Prostate gland (tissue), 2 donors: ENCODE measurements around the gene RNF103. TPM values are rescaled to one million over a fixed set of nuclear protein-coding genes. Genes with fewer than 3 reads are reported as not detected.

Experiments used
- DNase-seq: peaks from one replicate; pipeline ENCODE4 v3.0.0-alpha.2; 2019; ENCODE audit warnings: low spot score
- H3K27ac ChIP-seq, 2 donors: fragments of 200-600 bp; sonication (generic); 2 replicates each; pipeline ENCODE4 v1.5.1; 2017 to 2019
- H3K27me3 ChIP-seq: fragments of 200-600 bp; sonication (generic); replicated peaks from 2 replicates; pipeline ENCODE4 v1.5.1; 2019; ENCODE audit not compliant: insufficient read depth
- H3K36me3 ChIP-seq, 2 donors: fragments of 200-600 bp; sonication (generic); 1 replicate in 1 of 2; 2 replicates in 1 of 2; pipeline versions ENCODE4 v1.5.1 to v1.8.1; 2017 to 2019
- H3K4me1 ChIP-seq: fragments of 200-600 bp; sonication (generic); replicated peaks from 2 replicates; pipeline ENCODE4 v1.5.1; 2019
- H3K4me3 ChIP-seq, 2 donors: fragments of 200-600 bp; sonication (generic); 2 replicates each; pipeline ENCODE4 v1.5.1; 2017 to 2019
- H3K9me3 ChIP-seq: fragments of 200-600 bp; sonication (generic); 2 replicates; pipeline ENCODE4 v1.5.1; 2017
- CTCF ChIP-seq, 4 experiments: fragments of 200-600 bp in 2 of 4; fragments of 450-650 bp in 2 of 4; sonication (generic) in 2 of 4; IDR thresholded peaks; 1 replicate in 3 of 4; 2 replicates in 1 of 4; pipeline ENCODE4 v1.5.1; 2016 to 2019; ENCODE audit warnings: antibody characterized with exemption in 4 of 4, mild to moderate bottlenecking in 2 of 4, moderate library complexity in 2 of 4
- POLR2A ChIP-seq: fragments of 450-650 bp; IDR thresholded peaks from one replicate; pipeline ENCODE4 v1.6.1; 2016; ENCODE audit warnings: antibody characterized with exemption, mild to moderate bottlenecking
- POLR2AphosphoS5 ChIP-seq: sonication (generic); formaldehyde crosslinking; IDR thresholded peaks from one replicate; pipeline ENCODE4 v1.6.1; 2017; ENCODE audit warnings: antibody characterized with exemption
- WGBS: methylation state at CpG from one replicate; pipeline ENCODE4 v1.1.5; 2018; 5-methylcytosine and 5-hydroxymethylcytosine counted together
- intact Hi-C: fragments of 100-400 bp; cut with DNase I; formaldehyde crosslinking; loops from one replicate; pipeline ENCODE4 v1.14.2; 2022
- total RNA-seq, 2 donors: library from RNA; depleted of rRNA; stranded (reverse); fragments of >200 nt; gene quantifications; one replicate each; pipeline ENCODE4 v1.1.0, GENCODE V29; 2016

RNF103 gene
- total RNA-seq, 2 donors from 2014 or later: 40.8 to 41.9 TPM

GRCh38 chr2:86646329-86646728 is 22.7 kb upstream of the RNF103 start:
- no peak overlapping the region for H3K27ac ChIP-seq
- WGBS: 92% methylated on average over 4 of the region's 4 CpGs
- H3K27me3 ChIP-seq: no peaks in the 10 kb centered on the region
- H3K4me1 ChIP-seq: no peaks in the 10 kb centered on the region
- H3K9me3 ChIP-seq: no peaks in the 10 kb centered on the region
- no peak for DNase-seq
- no peak overlapping the region for H3K4me3 ChIP-seq
- intact Hi-C loops: no loop called here
- TF ChIP-seq POLR2A (no peak), CTCF (IDR thresholded peaks at IDR 0.05) (no peak), POLR2AphosphoS5 (no peak)
- no peaks in the 10 kb centered on the region for H3K36me3 ChIP-seq

GRCh38 chr2:86645752-86646151 is 22.1 kb upstream of the RNF103 start:
- intact Hi-C loops: no loop called here
- Histone ChIP-seq H3K27me3 (no peaks in the 10 kb centered on the region), H3K27ac (no peak overlapping the region), H3K36me3 (no peaks in the 10 kb centered on the region), H3K9me3 (no peaks in the 10 kb centered on the region), H3K4me3 (no peak overlapping the region), H3K4me1 (no peaks in the 10 kb centered on the region)
- 71% methylated on average over 4 of the region's 4 CpGs for WGBS
- TF ChIP-seq POLR2AphosphoS5 (no peak), CTCF (IDR thresholded peaks at IDR 0.05) (no peak), POLR2A (no peak)
- DNase-seq: no peak

- Histone ChIP-seq H3K27me3 (no peaks in the 10 kb centered on the region), H3K9me3 (no peaks in the 10 kb centered on the region), H3K36me3 (no peaks in the 10 kb centered on the region), H3K27ac (no peak overlapping the region), H3K4me1 (no peaks in the 10 kb centered on the region), H3K4me3 (no peak overlapping the region)
- TF ChIP-seq POLR2A (no peak), CTCF (IDR thresholded peaks at IDR 0.05) (no peak), POLR2AphosphoS5 (no peak)
- WGBS: 50% methylated on average over 1 of the region's 1 CpG
- intact Hi-C loops: no loop called here
- no peak for DNase-seq
Observed at GRCh38 chr2:86638712-86639111, 15.0 kb upstream of the RNF103 start.

- no peak for DNase-seq
- H3K9me3 ChIP-seq: no peaks in the 10 kb centered on the region
- no peaks in the 10 kb centered on the region for H3K27me3 ChIP-seq
- no peaks in the 10 kb centered on the region for H3K36me3 ChIP-seq
- H3K4me1 ChIP-seq: peaks cover 6% of the 10 kb centered on the region
- no peak for TF ChIP-seq POLR2A
- no peak for TF ChIP-seq POLR2AphosphoS5
- TF ChIP-seq CTCF (IDR thresholded peaks at IDR 0.05): no peak
- no peak overlapping the region for H3K4me3 ChIP-seq
- no peak overlapping the region for H3K27ac ChIP-seq
- 92% methylated on average over 5 of the region's 5 CpGs for WGBS
- intact Hi-C loops: no loop called here
Observed at GRCh38 chr2:86636842-86637241, 13.2 kb upstream of the RNF103 start.

- no peak for TF ChIP-seq CTCF (IDR thresholded peaks at IDR 0.05)
- no peak for TF ChIP-seq POLR2A
- no peak for TF ChIP-seq POLR2AphosphoS5
- no peak for DNase-seq
- Histone ChIP-seq H3K36me3 (no peaks in the 10 kb centered on the region), H3K9me3 (no peaks in the 10 kb centered on the region), H3K4me1 (peaks cover 6% of the 10 kb centered on the region), H3K4me3 (no peak overlapping the region), H3K27ac (peak overlapping the region in 1 of 2 donors; percentile 89), H3K27me3 (no peaks in the 10 kb centered on the region)
- intact Hi-C loops: no loop called here
- WGBS: 95% methylated on average over 6 of the region's 6 CpGs
Observed at GRCh38 chr2:86634352-86634751, 10.7 kb upstream of the RNF103 start.
